ENCODE data around the gene RFWD3. TPM values are rescaled to one million over a fixed set of nuclear protein-coding genes. Genes with fewer than 3 reads are reported as not detected.
A peak's percentile ranks its signal among the peaks of the same experiment; 100 is the strongest.

The RFWD3 gene
- total and polyA plus RNA-seq, 2 of the 13 experiments (the other 11 are each of a cell fraction or from before 2014, with no cell fraction given) = 23.4 to 62.6 TPM

- TF ChIP-seq, protein P1, sequence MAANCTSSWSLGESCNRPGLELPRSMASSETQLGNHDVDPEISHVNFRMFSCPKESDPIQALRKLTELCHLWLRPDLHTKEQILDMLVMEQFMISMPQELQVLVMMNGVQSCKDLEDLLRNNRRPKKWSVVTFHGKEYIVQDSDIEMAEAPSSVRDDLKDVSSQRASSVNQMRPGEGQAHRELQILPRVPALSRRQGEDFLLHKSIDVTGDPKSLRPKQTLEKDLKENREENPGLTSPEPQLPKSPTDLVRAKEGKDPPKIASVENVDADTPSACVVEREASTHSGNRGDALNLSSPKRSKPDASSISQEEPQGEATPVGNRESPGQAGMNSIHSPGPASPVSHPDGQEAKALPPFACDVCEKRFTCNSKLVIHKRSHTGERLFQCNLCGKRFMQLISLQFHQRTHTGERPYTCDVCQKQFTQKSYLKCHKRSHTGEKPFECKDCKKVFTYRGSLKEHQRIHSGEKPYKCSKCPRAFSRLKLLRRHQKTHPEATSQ (CRISPR knock-in tag; IDR thresholded peaks at IDR 0.05; ENCODE audit: borderline replicate concordance) = no peak
- TF ChIP-seq KDM2A (CRISPR knock-in tag; IDR thresholded peaks at IDR 0.05; ENCODE audit: borderline replicate concordance, low read depth) = no peak
- TF ChIP-seq HMG20B (CRISPR knock-in tag; conservative IDR thresholded peaks at IDR 0.05) = no peak
- TF ChIP-seq HNRNPLL (IDR thresholded peaks at IDR 0.05; ENCODE audit: low read depth, low read length, poor library complexity, severe bottlenecking) = peak; percentile 54
- TF ChIP-seq, protein P2, sequence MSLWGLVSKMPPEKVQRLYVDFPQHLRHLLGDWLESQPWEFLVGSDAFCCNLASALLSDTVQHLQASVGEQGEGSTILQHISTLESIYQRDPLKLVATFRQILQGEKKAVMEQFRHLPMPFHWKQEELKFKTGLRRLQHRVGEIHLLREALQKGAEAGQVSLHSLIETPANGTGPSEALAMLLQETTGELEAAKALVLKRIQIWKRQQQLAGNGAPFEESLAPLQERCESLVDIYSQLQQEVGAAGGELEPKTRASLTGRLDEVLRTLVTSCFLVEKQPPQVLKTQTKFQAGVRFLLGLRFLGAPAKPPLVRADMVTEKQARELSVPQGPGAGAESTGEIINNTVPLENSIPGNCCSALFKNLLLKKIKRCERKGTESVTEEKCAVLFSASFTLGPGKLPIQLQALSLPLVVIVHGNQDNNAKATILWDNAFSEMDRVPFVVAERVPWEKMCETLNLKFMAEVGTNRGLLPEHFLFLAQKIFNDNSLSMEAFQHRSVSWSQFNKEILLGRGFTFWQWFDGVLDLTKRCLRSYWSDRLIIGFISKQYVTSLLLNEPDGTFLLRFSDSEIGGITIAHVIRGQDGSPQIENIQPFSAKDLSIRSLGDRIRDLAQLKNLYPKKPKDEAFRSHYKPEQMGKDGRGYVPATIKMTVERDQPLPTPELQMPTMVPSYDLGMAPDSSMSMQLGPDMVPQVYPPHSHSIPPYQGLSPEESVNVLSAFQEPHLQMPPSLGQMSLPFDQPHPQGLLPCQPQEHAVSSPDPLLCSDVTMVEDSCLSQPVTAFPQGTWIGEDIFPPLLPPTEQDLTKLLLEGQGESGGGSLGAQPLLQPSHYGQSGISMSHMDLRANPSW (CRISPR knock-in tag; IDR thresholded peaks at IDR 0.05; ENCODE audit: borderline replicate concordance) = 0 out of 2 replicates have a peak, but pooled peaks have one; percentile 13
- 0 out of 2 replicates have a peak, but pooled peaks have one; percentile 9 for TF ChIP-seq ZNF879 (CRISPR knock-in tag; IDR thresholded peaks at IDR 0.05)
- peak; percentile 49 for TF ChIP-seq POLR2G (IDR thresholded peaks at IDR 0.05; ENCODE audit: low read depth, low read length)
- TF ChIP-seq GATAD2A (CRISPR knock-in tag; IDR thresholded peaks at IDR 0.05) = 0 out of 2 replicates have a peak, but pooled peaks have one; percentile 10
- TF ChIP-seq, protein P3, sequence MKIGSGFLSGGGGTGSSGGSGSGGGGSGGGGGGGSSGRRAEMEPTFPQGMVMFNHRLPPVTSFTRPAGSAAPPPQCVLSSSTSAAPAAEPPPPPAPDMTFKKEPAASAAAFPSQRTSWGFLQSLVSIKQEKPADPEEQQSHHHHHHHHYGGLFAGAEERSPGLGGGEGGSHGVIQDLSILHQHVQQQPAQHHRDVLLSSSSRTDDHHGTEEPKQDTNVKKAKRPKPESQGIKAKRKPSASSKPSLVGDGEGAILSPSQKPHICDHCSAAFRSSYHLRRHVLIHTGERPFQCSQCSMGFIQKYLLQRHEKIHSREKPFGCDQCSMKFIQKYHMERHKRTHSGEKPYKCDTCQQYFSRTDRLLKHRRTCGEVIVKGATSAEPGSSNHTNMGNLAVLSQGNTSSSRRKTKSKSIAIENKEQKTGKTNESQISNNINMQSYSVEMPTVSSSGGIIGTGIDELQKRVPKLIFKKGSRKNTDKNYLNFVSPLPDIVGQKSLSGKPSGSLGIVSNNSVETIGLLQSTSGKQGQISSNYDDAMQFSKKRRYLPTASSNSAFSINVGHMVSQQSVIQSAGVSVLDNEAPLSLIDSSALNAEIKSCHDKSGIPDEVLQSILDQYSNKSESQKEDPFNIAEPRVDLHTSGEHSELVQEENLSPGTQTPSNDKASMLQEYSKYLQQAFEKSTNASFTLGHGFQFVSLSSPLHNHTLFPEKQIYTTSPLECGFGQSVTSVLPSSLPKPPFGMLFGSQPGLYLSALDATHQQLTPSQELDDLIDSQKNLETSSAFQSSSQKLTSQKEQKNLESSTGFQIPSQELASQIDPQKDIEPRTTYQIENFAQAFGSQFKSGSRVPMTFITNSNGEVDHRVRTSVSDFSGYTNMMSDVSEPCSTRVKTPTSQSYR (CRISPR knock-in tag; IDR thresholded peaks at IDR 0.05; ENCODE audit: borderline replicate concordance) = no peak
- TF ChIP-seq NR2F2 (IDR thresholded peaks at IDR 0.05; ENCODE audit: borderline replicate concordance, low read depth) = no peak
- TF ChIP-seq ZMYM3 (CRISPR knock-in tag; IDR thresholded peaks at IDR 0.05) = no peak
- 0 out of 2 replicates have a peak, but pooled peaks have one; percentile 21 for TF ChIP-seq HDAC2 (CRISPR knock-in tag; IDR thresholded peaks at IDR 0.05)
- TF ChIP-seq LCORL (IDR thresholded peaks at IDR 0.05) = no peak
- TF ChIP-seq LCORL (CRISPR knock-in tag; IDR thresholded peaks at IDR 0.05) = no peak
- TF ChIP-seq SMYD3 (CRISPR knock-in tag; IDR thresholded peaks at IDR 0.05) = no peak
- TF ChIP-seq, protein P4, sequence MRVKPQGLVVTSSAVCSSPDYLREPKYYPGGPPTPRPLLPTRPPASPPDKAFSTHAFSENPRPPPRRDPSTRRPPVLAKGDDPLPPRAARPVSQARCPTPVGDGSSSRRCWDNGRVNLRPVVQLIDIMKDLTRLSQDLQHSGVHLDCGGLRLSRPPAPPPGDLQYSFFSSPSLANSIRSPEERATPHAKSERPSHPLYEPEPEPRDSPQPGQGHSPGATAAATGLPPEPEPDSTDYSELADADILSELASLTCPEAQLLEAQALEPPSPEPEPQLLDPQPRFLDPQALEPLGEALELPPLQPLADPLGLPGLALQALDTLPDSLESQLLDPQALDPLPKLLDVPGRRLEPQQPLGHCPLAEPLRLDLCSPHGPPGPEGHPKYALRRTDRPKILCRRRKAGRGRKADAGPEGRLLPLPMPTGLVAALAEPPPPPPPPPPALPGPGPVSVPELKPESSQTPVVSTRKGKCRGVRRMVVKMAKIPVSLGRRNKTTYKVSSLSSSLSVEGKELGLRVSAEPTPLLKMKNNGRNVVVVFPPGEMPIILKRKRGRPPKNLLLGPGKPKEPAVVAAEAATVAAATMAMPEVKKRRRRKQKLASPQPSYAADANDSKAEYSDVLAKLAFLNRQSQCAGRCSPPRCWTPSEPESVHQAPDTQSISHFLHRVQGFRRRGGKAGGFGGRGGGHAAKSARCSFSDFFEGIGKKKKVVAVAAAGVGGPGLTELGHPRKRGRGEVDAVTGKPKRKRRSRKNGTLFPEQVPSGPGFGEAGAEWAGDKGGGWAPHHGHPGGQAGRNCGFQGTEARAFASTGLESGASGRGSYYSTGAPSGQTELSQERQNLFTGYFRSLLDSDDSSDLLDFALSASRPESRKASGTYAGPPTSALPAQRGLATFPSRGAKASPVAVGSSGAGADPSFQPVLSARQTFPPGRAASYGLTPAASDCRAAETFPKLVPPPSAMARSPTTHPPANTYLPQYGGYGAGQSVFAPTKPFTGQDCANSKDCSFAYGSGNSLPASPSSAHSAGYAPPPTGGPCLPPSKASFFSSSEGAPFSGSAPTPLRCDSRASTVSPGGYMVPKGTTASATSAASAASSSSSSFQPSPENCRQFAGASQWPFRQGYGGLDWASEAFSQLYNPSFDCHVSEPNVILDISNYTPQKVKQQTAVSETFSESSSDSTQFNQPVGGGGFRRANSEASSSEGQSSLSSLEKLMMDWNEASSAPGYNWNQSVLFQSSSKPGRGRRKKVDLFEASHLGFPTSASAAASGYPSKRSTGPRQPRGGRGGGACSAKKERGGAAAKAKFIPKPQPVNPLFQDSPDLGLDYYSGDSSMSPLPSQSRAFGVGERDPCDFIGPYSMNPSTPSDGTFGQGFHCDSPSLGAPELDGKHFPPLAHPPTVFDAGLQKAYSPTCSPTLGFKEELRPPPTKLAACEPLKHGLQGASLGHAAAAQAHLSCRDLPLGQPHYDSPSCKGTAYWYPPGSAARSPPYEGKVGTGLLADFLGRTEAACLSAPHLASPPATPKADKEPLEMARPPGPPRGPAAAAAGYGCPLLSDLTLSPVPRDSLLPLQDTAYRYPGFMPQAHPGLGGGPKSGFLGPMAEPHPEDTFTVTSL (CRISPR knock-in tag; IDR thresholded peaks at IDR 0.05; ENCODE audit: borderline replicate concordance) = 0 out of 2 replicates have a peak, but pooled peaks have one; percentile 45
- no peak; the same call in 1 of the 2 replicates for TF ChIP-seq FOXA3 (CRISPR knock-in tag; IDR thresholded peaks at IDR 0.05)
These were observed 601 bp upstream of the RFWD3 start (continued) for GRCh38 chr16:74667255-74667700.

Measured in HepG2 (cell line).